Measurements from ENCODE around the gene FFAR1. TPM values are rescaled to one million over a fixed set of nuclear protein-coding genes. Genes with fewer than 3 reads are reported as not detected.

The FFAR1 gene
- polyA plus RNA-seq, 1 donor (not counting 4 experiments of a cell fraction or from before 2014, with no cell fraction given), result not detected

DNA sequence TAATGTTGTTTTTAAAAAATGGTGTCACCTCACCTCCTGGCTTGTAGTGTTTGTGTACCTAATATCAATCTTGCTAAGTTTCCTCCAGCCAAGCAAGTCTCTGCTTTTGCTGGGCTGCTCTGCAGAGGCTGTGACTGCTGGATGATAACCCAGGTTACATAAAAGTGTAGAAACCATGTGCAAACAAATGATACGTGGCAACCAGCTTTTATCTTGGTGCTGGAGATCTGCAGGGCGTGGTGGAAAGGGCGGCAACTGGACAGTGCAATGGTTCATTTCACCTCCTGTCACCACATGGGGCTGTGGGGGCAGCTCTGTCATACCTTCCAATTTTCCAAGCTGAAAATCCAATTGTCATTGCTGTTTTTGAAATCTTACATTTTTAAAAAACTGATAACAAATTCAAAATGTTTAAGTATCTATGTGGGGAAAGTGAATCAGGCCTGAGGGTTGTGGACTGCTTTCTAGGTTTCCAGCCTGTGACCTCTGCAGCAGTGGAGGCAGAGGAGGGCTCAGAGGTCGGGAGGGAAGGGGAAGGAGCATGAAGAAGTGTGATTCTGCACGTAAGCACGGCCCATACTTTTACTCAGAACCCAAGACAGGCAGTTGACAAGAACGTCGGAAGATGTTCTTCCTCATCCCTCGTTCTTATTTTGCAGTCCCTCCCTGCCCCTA, 32.9 kb downstream of the FFAR1 start:
- no peaks in the 10 kb centered on the region for H3K4me1 ChIP-seq (ENCODE audit: control insufficient read depth, extremely low read depth, insufficient read depth, low read length)
- no peak overlapping the region for H2AFZ ChIP-seq (ENCODE audit: control insufficient read depth, low read length)
- TF ChIP-seq EZH2 (IDR thresholded peaks at IDR 0.05; ENCODE audit: low read length), result no peak
- TF ChIP-seq CTCF (optimal IDR thresholded peaks at IDR 0.05 in 1 of 3, IDR thresholded peaks at IDR 0.05 in 1 of 3, conservative IDR thresholded peaks at IDR 0.05 in 1 of 3; ENCODE audit: extremely low read depth in 1 of 3, insufficient read depth in 2 of 3, low read length in 3 of 3), result no peak
- no peak overlapping the region for H3K4me2 ChIP-seq (ENCODE audit: control insufficient read depth, extremely low read depth, insufficient read depth, low read depth, low read length)
- H3K4me3 ChIP-seq (ENCODE audit: control insufficient read depth in 2 of 3, extremely low read depth in 1 of 3, insufficient read depth in 2 of 3, low read depth in 1 of 3, low read length in 3 of 3), result no peak overlapping the region
- H3K9me1 ChIP-seq (ENCODE audit: control insufficient read depth, extremely low read depth, insufficient read depth, low read length), result no peaks in the 10 kb centered on the region
- no peaks in the 10 kb centered on the region for H3K27me3 ChIP-seq (ENCODE audit: control insufficient read depth, extremely low read depth, insufficient read depth, low read length)
- no peaks in the 10 kb centered on the region for H3K79me2 ChIP-seq (ENCODE audit: control insufficient read depth, insufficient read depth, low read length)
- no peak for DNase-seq (ENCODE audit: low read depth, low spot score)
- FAIRE-seq, result no peak
- peaks cover under 1% of the 10 kb centered on the region for H3K9me3 ChIP-seq (ENCODE audit: control insufficient read depth, low read depth, low read length)
- dilution Hi-C loops (cut with MboI; ENCODE audit: extremely low pct_ligation_motif_present, low sequenced_read_pairs), result no loop called here
- no peaks in the 10 kb centered on the region for H4K20me1 ChIP-seq (ENCODE audit: control insufficient read depth, extremely low read depth, insufficient read depth, low read length)
- H3K36me3 ChIP-seq (ENCODE audit: control insufficient read depth in 2 of 2, extremely low read depth in 1 of 2, insufficient read depth in 2 of 2, low read length in 2 of 2), result no peaks in the 10 kb centered on the region
- H3K27ac ChIP-seq (ENCODE audit: control insufficient read depth, insufficient read depth, low read length), result no peak overlapping the region
- no peak overlapping the region for H3K9ac ChIP-seq (ENCODE audit: control insufficient read depth, extremely low read depth, insufficient read depth, low read length)

DNA sequence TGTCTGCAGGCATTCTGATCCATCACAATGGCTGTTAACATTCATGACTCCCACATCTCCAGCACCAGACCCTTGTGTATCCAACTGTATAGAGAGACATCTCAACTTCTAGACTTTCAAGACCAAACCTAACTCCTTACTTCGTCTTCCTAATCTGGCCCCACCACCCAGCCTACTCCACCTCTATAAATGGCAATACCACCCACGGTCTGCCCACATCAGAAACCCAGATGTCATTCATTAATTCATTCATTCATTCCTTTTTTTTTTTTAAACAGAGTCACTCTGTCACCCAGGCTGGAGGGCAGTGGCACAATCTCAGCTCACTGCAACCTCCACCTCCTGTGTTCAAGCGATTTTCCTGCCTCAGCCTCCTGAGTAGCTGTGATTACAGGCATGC, 33.6 kb downstream of the FFAR1 start:
- Histone ChIP-seq H4K20me1 (ENCODE audit: control insufficient read depth, extremely low read depth, insufficient read depth, low read length) (no peaks in the 10 kb centered on the region), H3K27ac (ENCODE audit: control insufficient read depth, insufficient read depth, low read length) (no peak overlapping the region), H3K9me3 (ENCODE audit: control insufficient read depth, low read depth, low read length) (peaks cover 3% of the 10 kb centered on the region), H3K9me1 (ENCODE audit: control insufficient read depth, extremely low read depth, insufficient read depth, low read length) (no peaks in the 10 kb centered on the region), H3K4me3 (ENCODE audit: control insufficient read depth in 2 of 3, extremely low read depth in 1 of 3, insufficient read depth in 2 of 3, low read depth in 1 of 3, low read length in 3 of 3) (no peak overlapping the region), H3K4me1 (ENCODE audit: control insufficient read depth, extremely low read depth, insufficient read depth, low read length) (no peaks in the 10 kb centered on the region), H2AFZ (ENCODE audit: control insufficient read depth, low read length) (no peak overlapping the region), H3K9ac (ENCODE audit: control insufficient read depth, extremely low read depth, insufficient read depth, low read length) (no peak overlapping the region), H3K79me2 (ENCODE audit: control insufficient read depth, insufficient read depth, low read length) (no peaks in the 10 kb centered on the region), H3K27me3 (ENCODE audit: control insufficient read depth, extremely low read depth, insufficient read depth, low read length) (no peaks in the 10 kb centered on the region), H3K36me3 (ENCODE audit: control insufficient read depth in 2 of 2, extremely low read depth in 1 of 2, insufficient read depth in 2 of 2, low read length in 2 of 2) (no peaks in the 10 kb centered on the region), H3K4me2 (ENCODE audit: control insufficient read depth, extremely low read depth, insufficient read depth, low read depth, low read length) (no peak overlapping the region)
- DNase-seq (ENCODE audit: low read depth, low spot score) (no peak), FAIRE-seq (no peak)
- dilution Hi-C loops (cut with MboI; ENCODE audit: extremely low pct_ligation_motif_present, low sequenced_read_pairs), result no loop called here
- TF ChIP-seq CTCF (optimal IDR thresholded peaks at IDR 0.05 in 1 of 3, IDR thresholded peaks at IDR 0.05 in 1 of 3, conservative IDR thresholded peaks at IDR 0.05 in 1 of 3; ENCODE audit: extremely low read depth in 1 of 3, insufficient read depth in 2 of 3, low read length in 3 of 3) (no peak), EZH2 (IDR thresholded peaks at IDR 0.05; ENCODE audit: low read length) (no peak)

All from keratinocyte (primary cell).